NB4 (cell line): ENCODE data around the gene PRIMA1.

Experiments
- POLR2A ChIP-seq: IDR thresholded peaks from 2 replicates; pipeline ENCODE4 v1.6.1; 2011; ENCODE audit warnings: mild to moderate bottlenecking; ENCODE audit not compliant: insufficient read length; ENCODE audit errors: extremely low read depth
- TF ChIP-seq, protein P1 (sequence below): IDR thresholded peaks from one replicate; pipeline ENCODE4 v1.5.1; 2012; ENCODE audit warnings: low read depth, low read length

DNA sequence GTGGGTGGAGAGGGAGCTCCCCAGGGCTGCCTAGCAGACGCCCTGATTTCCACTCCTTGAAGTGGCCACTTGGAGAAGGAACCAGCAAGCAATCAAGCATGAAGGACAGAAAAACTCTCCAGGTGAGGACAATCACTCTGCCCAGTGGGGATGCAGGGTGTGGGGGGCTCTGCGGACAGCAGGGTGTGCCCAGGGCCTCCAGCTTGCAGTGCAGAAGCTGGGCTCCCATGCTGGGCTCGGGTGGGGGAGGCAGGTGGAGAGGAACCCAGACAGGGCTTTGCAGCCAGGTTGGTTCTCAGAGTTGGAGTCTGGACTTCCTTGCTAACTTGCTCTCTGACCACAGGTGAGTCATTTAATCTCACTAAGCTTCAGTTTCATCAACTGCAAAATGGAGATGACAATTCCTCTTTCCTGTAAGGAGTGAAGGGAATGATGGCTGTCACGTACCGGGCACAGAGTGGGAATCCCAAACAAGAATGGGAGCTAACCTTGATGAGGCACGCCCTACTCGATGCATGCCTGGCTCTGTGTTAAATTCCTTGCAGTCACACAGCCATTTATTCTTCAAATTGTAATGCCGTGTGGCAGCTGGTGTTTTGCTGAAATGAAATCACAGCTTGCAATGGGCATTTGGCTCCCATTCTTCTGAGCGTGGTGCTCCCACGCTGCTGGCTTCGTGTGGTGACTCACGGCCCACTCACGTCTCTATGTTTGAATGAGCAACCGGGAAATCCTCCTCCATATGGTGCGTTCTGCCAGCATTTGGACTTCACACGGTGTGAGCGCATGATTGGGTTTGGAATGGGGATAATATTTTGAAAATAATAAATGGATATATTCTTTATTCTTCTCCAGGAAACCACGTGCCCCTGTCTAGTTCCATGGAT lies 75.2 kb downstream of the PRIMA1 start:
- no peak for TF ChIP-seq POLR2A
- TF ChIP-seq, protein P1, sequence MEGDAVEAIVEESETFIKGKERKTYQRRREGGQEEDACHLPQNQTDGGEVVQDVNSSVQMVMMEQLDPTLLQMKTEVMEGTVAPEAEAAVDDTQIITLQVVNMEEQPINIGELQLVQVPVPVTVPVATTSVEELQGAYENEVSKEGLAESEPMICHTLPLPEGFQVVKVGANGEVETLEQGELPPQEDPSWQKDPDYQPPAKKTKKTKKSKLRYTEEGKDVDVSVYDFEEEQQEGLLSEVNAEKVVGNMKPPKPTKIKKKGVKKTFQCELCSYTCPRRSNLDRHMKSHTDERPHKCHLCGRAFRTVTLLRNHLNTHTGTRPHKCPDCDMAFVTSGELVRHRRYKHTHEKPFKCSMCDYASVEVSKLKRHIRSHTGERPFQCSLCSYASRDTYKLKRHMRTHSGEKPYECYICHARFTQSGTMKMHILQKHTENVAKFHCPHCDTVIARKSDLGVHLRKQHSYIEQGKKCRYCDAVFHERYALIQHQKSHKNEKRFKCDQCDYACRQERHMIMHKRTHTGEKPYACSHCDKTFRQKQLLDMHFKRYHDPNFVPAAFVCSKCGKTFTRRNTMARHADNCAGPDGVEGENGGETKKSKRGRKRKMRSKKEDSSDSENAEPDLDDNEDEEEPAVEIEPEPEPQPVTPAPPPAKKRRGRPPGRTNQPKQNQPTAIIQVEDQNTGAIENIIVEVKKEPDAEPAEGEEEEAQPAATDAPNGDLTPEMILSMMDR = no peak
